ENCODE results near the gene GAGE10. TPM values are rescaled to one million over a fixed set of nuclear protein-coding genes. Genes with fewer than 3 reads are reported as not detected.

GAGE10 gene
- total RNA-seq, 1 experiment from 2014 or later: not detected

Other genes with a start within 250 kb of the GAGE10 start
- 13.5 TPM for gene CCDC120, start 244.6 kb upstream of the GAGE10 start, total RNA-seq (2021; ENCODE audit: unreplicated experiment)
- gene PRAF2, start 229.6 kb upstream of the GAGE10 start, total RNA-seq (2021; ENCODE audit: unreplicated experiment): 18.8 TPM
- gene WDR45, start 223.8 kb upstream of the GAGE10 start, total RNA-seq (2021; ENCODE audit: unreplicated experiment): 41.7 TPM
- 21.7 TPM for gene GPKOW, start 179.9 kb upstream of the GAGE10 start, total RNA-seq (2021; ENCODE audit: unreplicated experiment)
- gene MAGIX, start 140.9 kb upstream of the GAGE10 start, total RNA-seq (2021; ENCODE audit: unreplicated experiment): 2.6 TPM
- gene PLP2, start 131.7 kb upstream of the GAGE10 start, total RNA-seq (2021; ENCODE audit: unreplicated experiment): 207 TPM
- gene PRICKLE3, start 117.3 kb upstream of the GAGE10 start, total RNA-seq (2021; ENCODE audit: unreplicated experiment): 27.8 TPM
- 1.2 TPM for gene SYP, start 103.5 kb upstream of the GAGE10 start, total RNA-seq (2021; ENCODE audit: unreplicated experiment)
- gene CACNA1F, start 70.3 kb upstream of the GAGE10 start, total RNA-seq (2021; ENCODE audit: unreplicated experiment): not detected
- 10.4 TPM for gene CCDC22, start 68.2 kb upstream of the GAGE10 start, total RNA-seq (2021; ENCODE audit: unreplicated experiment)
- gene FOXP3, start 38.9 kb upstream of the GAGE10 start, total RNA-seq (2021; ENCODE audit: unreplicated experiment): 0.15 TPM
- 1.6 TPM for gene PPP1R3F, start 33.9 kb upstream of the GAGE10 start, total RNA-seq (2021; ENCODE audit: unreplicated experiment)
- gene GAGE12J, start 18.4 kb downstream of the GAGE10 start, total RNA-seq (2021; ENCODE audit: unreplicated experiment): not detected
- gene GAGE13, start 27.9 kb downstream of the GAGE10 start, total RNA-seq (2021; ENCODE audit: unreplicated experiment): not detected
- gene GAGE12C, start 228.5 kb downstream of the GAGE10 start, total RNA-seq (2021; ENCODE audit: unreplicated experiment): not detected
- not detected for gene GAGE12D, start 238.1 kb downstream of the GAGE10 start, total RNA-seq (2021; ENCODE audit: unreplicated experiment)
- not detected for gene GAGE12E, start 247.6 kb downstream of the GAGE10 start, total RNA-seq (2021; ENCODE audit: unreplicated experiment)